SH-SY5Y (cell line): ENCODE results near the gene DNM2.

ENCODE experiments used
- GATA2 ChIP-seq: IDR thresholded peaks from 2 replicates; pipeline ENCODE4 v1.6.1; 2011; ENCODE audit warnings: mild to moderate bottlenecking, low read depth, low read length
- GATA3 ChIP-seq: IDR thresholded peaks from 2 replicates; pipeline ENCODE4 v1.6.1; 2011; ENCODE audit warnings: low read depth, mild to moderate bottlenecking, low read length, moderate library complexity

DNA sequence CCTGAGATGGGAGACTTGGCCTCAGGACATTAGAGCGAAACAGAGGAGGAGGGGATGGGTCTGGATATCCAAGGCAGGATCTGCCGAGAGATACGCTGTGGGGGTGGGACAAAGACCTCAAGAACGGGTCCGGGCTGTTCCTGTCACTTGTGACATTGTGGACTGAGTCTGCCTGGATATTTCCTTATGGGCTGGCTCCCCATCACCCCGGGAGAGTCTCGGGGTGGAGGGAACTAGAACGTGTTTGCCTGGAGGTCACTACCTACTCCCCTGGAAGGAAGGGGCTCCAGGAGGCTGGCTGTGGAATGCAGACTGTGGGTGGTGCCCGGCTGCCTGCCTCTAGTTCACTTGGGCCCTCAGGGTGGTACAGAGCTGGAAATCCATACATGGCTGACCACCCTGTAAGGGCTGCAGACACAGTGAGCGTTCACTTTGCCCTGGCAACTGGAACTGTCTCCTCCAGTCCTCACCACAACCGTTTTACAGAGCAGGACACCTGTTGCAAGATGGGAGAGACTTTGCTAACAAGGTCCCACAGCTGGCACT is 26.4 kb downstream of the DNM2 start:
- TF ChIP-seq GATA3 (no peak), GATA2 (no peak)
